K562 (cell line): ENCODE measurements around the gene DCXR.

Source experiments
- CREB1 ChIP-seq, 2 experiments: sonication (generic) in 1 of 2; formaldehyde crosslinking in 1 of 2; IDR thresholded peaks; 2 replicates each; pipeline versions ENCODE4 v1.6.1 to v1.8.0; 2012 to 2022; ENCODE audit warnings: inconsistent platforms in 1 of 2, mild to moderate bottlenecking in 1 of 2, missing genetic modification reagents in 1 of 2, moderate library complexity in 1 of 2
- EZH2 ChIP-seq: IDR thresholded peaks from 2 replicates; pipeline ENCODE4 v1.6.1; 2012; ENCODE audit warnings: low read depth, mild to moderate bottlenecking, inconsistent platforms, low read length, borderline replicate concordance
- POLR2A ChIP-seq: fragments of 450-650 bp; conservative IDR thresholded peaks from 2 replicates; pipeline ENCODE4 v1.6.1; 2016
- SMC3 ChIP-seq: conservative IDR thresholded peaks from 2 replicates; pipeline ENCODE4 v1.6.1; 2011; ENCODE audit warnings: low read depth, low read length, improper control_type of control experiment; ENCODE audit not compliant: insufficient read depth

DNA sequence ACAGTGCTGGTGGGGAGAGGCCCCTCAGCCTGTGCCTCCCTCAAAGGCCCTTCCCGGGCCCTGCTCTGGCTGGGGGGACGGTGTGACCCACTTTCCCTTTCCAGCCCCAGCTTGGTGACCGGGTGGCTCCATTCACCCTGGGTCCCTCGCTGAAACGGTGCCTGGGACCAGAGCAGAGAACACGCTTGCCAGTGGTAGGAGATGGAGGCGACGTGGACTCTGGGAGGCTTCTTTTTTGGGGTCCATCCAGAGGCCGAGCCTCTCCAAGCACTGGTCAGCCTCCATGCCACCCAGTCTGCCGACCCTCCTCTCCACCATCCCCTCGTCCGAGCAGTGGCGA lies 22.6 kb downstream of the DCXR start:
- TF ChIP-seq EZH2 (no peak), SMC3 (no peak), POLR2A (no peak), CREB1 (IDR thresholded peaks at IDR 0.05) (no peak), CREB1 (CRISPR knock-in tag; IDR thresholded peaks at IDR 0.05) (no peak)
